Measurements from ENCODE around the gene ADGRV1. TPM values are rescaled to one million over a fixed set of nuclear protein-coding genes. Genes with fewer than 3 reads are reported as not detected.
"Not testable (repeated sequence)": the region's sequence is repeated elsewhere in the genome, so short reads cannot be mapped to it uniquely, and the experiment has no call there.

The ADGRV1 gene
- total RNA-seq, 5 donors from 2014 or later (not counting 1 experiment from before 2014, with no cell fraction given) = 0.68 to 1.6 (median 1.2) TPM; not detected in 1

- no peaks in the 10 kb centered on the region for H3K9me3 ChIP-seq
- CTCF ChIA-PET = interaction anchor here (0.9 to 2.2 kb wide), 2 partner anchors 9 kb away, joined by 3 to 8 read pairs; no protein-coding TSS in a partner anchor
- no peak overlapping the region for H3K27ac Mint-ChIP-seq
- H3K36me3 Mint-ChIP-seq = no peaks in the 10 kb centered on the region
- H3K36me3 ChIP-seq (ENCODE audit: control insufficient read depth in 2 of 2, extremely low read depth in 1 of 2, insufficient read depth in 1 of 2, low read length in 1 of 2) = no peaks in the 10 kb centered on the region
- POLR2A ChIA-PET = no interaction called here
- no peaks in the 10 kb centered on the region for H3K4me1 Mint-ChIP-seq
- WGBS (ENCODE audit: insufficient coverage) = no CpG with 5 or more reads among the region's 2 CpGs
- ATAC-seq (replicated peaks in 1 of 4) (no peak), DNase-seq (no peak)
- H3K9me3 Mint-ChIP-seq = peaks cover 5 to 19% (median 8%) of the 10 kb centered on the region in 3 donors
- H3K4me3 ChIP-seq (ENCODE audit: control insufficient read depth in 1 of 2, extremely low read depth in 1 of 2, low read length in 1 of 2) = no peak overlapping the region
- H3K27ac ChIP-seq (ENCODE audit: low read length) = no peak overlapping the region
- H3K4me3 Mint-ChIP-seq = no peak overlapping the region
- H3K4me1 ChIP-seq (ENCODE audit: control insufficient read depth in 1 of 2, extremely low read depth in 1 of 2, insufficient read depth in 2 of 2, low read length in 2 of 2) = no peaks in the 10 kb centered on the region
- peaks cover 10 to 19% of the 10 kb centered on the region in 2 donors for H3K27me3 Mint-ChIP-seq
- H3K27me3 ChIP-seq (replicated peaks in 1 of 2; ENCODE audit: control insufficient read depth in 2 of 2, extremely low read depth in 1 of 2, insufficient read depth in 2 of 2, low read length in 1 of 2) = peaks cover 0 to 10% of the 10 kb centered on the region in 2 experiments
These were observed 234.6 kb downstream of the ADGRV1 start for GRCh38 chr5:90793183-90793582.

- not testable (repeated sequence) for ATAC-seq (replicated peaks in 1 of 4); H3K36me3 Mint-ChIP-seq
These were observed 238.3 kb downstream of the ADGRV1 start for GRCh38 chr5:90796919-90797318.

GRCh38 chr5:90800082-90800481 is 241.5 kb downstream of the ADGRV1 start:
- H3K4me1 Mint-ChIP-seq; H3K4me3 Mint-ChIP-seq; H3K4me1 ChIP-seq (ENCODE audit: control insufficient read depth in 1 of 2, extremely low read depth in 1 of 2, insufficient read depth in 2 of 2, low read length in 2 of 2); CTCF ChIA-PET; H3K4me3 ChIP-seq (ENCODE audit: control insufficient read depth in 1 of 2, extremely low read depth in 1 of 2, low read length in 1 of 2); H3K27me3 Mint-ChIP-seq; H3K27ac Mint-ChIP-seq; H3K36me3 ChIP-seq (ENCODE audit: control insufficient read depth in 2 of 2, extremely low read depth in 1 of 2, insufficient read depth in 1 of 2, low read length in 1 of 2); POLR2A ChIA-PET; H3K27ac ChIP-seq (ENCODE audit: low read length); H3K9me3 ChIP-seq; ATAC-seq (replicated peaks in 1 of 4); H3K36me3 Mint-ChIP-seq; DNase-seq; H3K27me3 ChIP-seq (replicated peaks in 1 of 2; ENCODE audit: control insufficient read depth in 2 of 2, extremely low read depth in 1 of 2, insufficient read depth in 2 of 2, low read length in 1 of 2): not testable (repeated sequence)
- WGBS (ENCODE audit: insufficient coverage) = no CpG with 5 or more reads among the region's 1 CpG
- peaks cover 5 to 29% (median 17%) of the 10 kb centered on the region in 3 donors for H3K9me3 Mint-ChIP-seq

More at GRCh38 chr5:90796919-90797318, 238.3 kb downstream of the ADGRV1 start:
- H3K36me3 ChIP-seq (ENCODE audit: control insufficient read depth in 2 of 2, extremely low read depth in 1 of 2, insufficient read depth in 1 of 2, low read length in 1 of 2); H3K27ac Mint-ChIP-seq; DNase-seq; POLR2A ChIA-PET; H3K4me1 ChIP-seq (ENCODE audit: control insufficient read depth in 1 of 2, extremely low read depth in 1 of 2, insufficient read depth in 2 of 2, low read length in 2 of 2); H3K4me3 ChIP-seq (ENCODE audit: control insufficient read depth in 1 of 2, extremely low read depth in 1 of 2, low read length in 1 of 2); H3K9me3 ChIP-seq; H3K4me3 Mint-ChIP-seq; H3K27ac ChIP-seq (ENCODE audit: low read length); H3K4me1 Mint-ChIP-seq: not testable (repeated sequence)
- H3K27me3 ChIP-seq (replicated peaks in 1 of 2; ENCODE audit: control insufficient read depth in 2 of 2, extremely low read depth in 1 of 2, insufficient read depth in 2 of 2, low read length in 1 of 2) = peaks cover 0 to 10% of the 10 kb centered on the region in 2 experiments
- Mint-ChIP-seq H3K27me3 (peaks cover 4 to 15% of the 10 kb centered on the region in 2 donors), H3K9me3 (peaks cover 5 to 29% (median 17%) of the 10 kb centered on the region in 3 donors)
- CTCF ChIA-PET = interaction anchor here in 1 of 2 donors (0.7 kb wide), 1 partner anchor 305 kb away, joined by 3 read pairs; no protein-coding TSS in a partner anchor
- 40% methylated on average over 1 of the region's 2 CpGs for WGBS (ENCODE audit: insufficient coverage)

- H3K27me3 ChIP-seq (replicated peaks in 1 of 2; ENCODE audit: control insufficient read depth in 2 of 2, extremely low read depth in 1 of 2, insufficient read depth in 2 of 2, low read length in 1 of 2); H3K4me1 ChIP-seq (ENCODE audit: control insufficient read depth in 1 of 2, extremely low read depth in 1 of 2, insufficient read depth in 2 of 2, low read length in 2 of 2); H3K36me3 ChIP-seq (ENCODE audit: control insufficient read depth in 2 of 2, extremely low read depth in 1 of 2, insufficient read depth in 1 of 2, low read length in 1 of 2); H3K27ac Mint-ChIP-seq; POLR2A ChIA-PET; H3K9me3 ChIP-seq; H3K27me3 Mint-ChIP-seq; H3K36me3 Mint-ChIP-seq; H3K4me3 Mint-ChIP-seq; ATAC-seq (replicated peaks in 1 of 4); H3K27ac ChIP-seq (ENCODE audit: low read length); H3K4me1 Mint-ChIP-seq; DNase-seq; H3K4me3 ChIP-seq (ENCODE audit: control insufficient read depth in 1 of 2, extremely low read depth in 1 of 2, low read length in 1 of 2): not testable (repeated sequence)
- H3K9me3 Mint-ChIP-seq = peaks cover 5 to 29% (median 17%) of the 10 kb centered on the region in 3 donors
- CTCF ChIA-PET = interaction anchor here in 1 of 2 donors (0.6 kb wide), 1 partner anchor 327 kb away, joined by 4 read pairs; no protein-coding TSS in a partner anchor
- no CpG with 5 or more reads among the region's 3 CpGs for WGBS (ENCODE audit: insufficient coverage)
These were observed 241.9 kb downstream of the ADGRV1 start for GRCh38 chr5:90800515-90800914.

- H3K9me3 ChIP-seq = no peaks in the 10 kb centered on the region
- no peaks in the 10 kb centered on the region for H3K4me1 Mint-ChIP-seq
- H3K36me3 Mint-ChIP-seq = no peaks in the 10 kb centered on the region
- DNase-seq (peak in 2 of 35 experiments; percentile 3 to 18), ATAC-seq (replicated peaks in 1 of 4) (peak in 1 of 4 experiments; percentile 43)
- H3K36me3 ChIP-seq (ENCODE audit: control insufficient read depth in 2 of 2, extremely low read depth in 1 of 2, insufficient read depth in 1 of 2, low read length in 1 of 2) = no peaks in the 10 kb centered on the region
- peaks cover 0 to 4% of the 10 kb centered on the region in 2 donors for H3K27me3 Mint-ChIP-seq
- no peaks in the 10 kb centered on the region for H3K4me1 ChIP-seq (ENCODE audit: control insufficient read depth in 1 of 2, extremely low read depth in 1 of 2, insufficient read depth in 2 of 2, low read length in 2 of 2)
- H3K4me3 Mint-ChIP-seq = no peak overlapping the region
- H3K4me3 ChIP-seq (ENCODE audit: control insufficient read depth in 1 of 2, extremely low read depth in 1 of 2, low read length in 1 of 2) = no peak overlapping the region
- WGBS (ENCODE audit: insufficient coverage) = 6% methylated on average over 2 of the region's 6 CpGs
- H3K27me3 ChIP-seq (replicated peaks in 1 of 2; ENCODE audit: control insufficient read depth in 2 of 2, extremely low read depth in 1 of 2, insufficient read depth in 2 of 2, low read length in 1 of 2) = no peaks in the 10 kb centered on the region
- POLR2A ChIA-PET = no interaction called here
- H3K27ac ChIP-seq (ENCODE audit: low read length) = no peak overlapping the region
- CTCF ChIA-PET = interaction anchor here (0.9 to 1.5 kb wide), 5 partner anchors 9 to 617 kb away, joined by 3 to 9 read pairs (median 3); no protein-coding TSS in a partner anchor
- peaks cover 0 to 15% (median 11%) of the 10 kb centered on the region in 3 donors for H3K9me3 Mint-ChIP-seq
- no peak overlapping the region for H3K27ac Mint-ChIP-seq
These were observed 244.1 kb downstream of the ADGRV1 start for GRCh38 chr5:90802474-90803317.

- DNase-seq (no peak), ATAC-seq (replicated peaks in 1 of 4) (no peak)
- Mint-ChIP-seq H3K27ac (no peak overlapping the region), H3K27me3 (peaks cover 0 to 3% of the 10 kb centered on the region in 2 donors), H3K36me3 (no peaks in the 10 kb centered on the region), H3K9me3 (peaks cover 0 to 9% (median 9%) of the 10 kb centered on the region in 3 donors), H3K4me3 (no peak overlapping the region), H3K4me1 (no peaks in the 10 kb centered on the region)
- H3K4me1 ChIP-seq (ENCODE audit: control insufficient read depth in 1 of 2, extremely low read depth in 1 of 2, insufficient read depth in 2 of 2, low read length in 2 of 2) = no peaks in the 10 kb centered on the region
- POLR2A ChIA-PET = no interaction called here
- CTCF ChIA-PET = interaction anchor here (1.0 to 1.5 kb wide), 4 partner anchors 381 to 616 kb away, joined by 3 to 9 read pairs (median 4); no protein-coding TSS in a partner anchor
- H3K4me3 ChIP-seq (ENCODE audit: control insufficient read depth in 1 of 2, extremely low read depth in 1 of 2, low read length in 1 of 2) = no peak overlapping the region
- no peaks in the 10 kb centered on the region for H3K27me3 ChIP-seq (replicated peaks in 1 of 2; ENCODE audit: control insufficient read depth in 2 of 2, extremely low read depth in 1 of 2, insufficient read depth in 2 of 2, low read length in 1 of 2)
- no peaks in the 10 kb centered on the region for H3K36me3 ChIP-seq (ENCODE audit: control insufficient read depth in 2 of 2, extremely low read depth in 1 of 2, insufficient read depth in 1 of 2, low read length in 1 of 2)
- H3K9me3 ChIP-seq = no peaks in the 10 kb centered on the region
- no peak overlapping the region for H3K27ac ChIP-seq (ENCODE audit: low read length)
- no CpG with 5 or more reads among the region's 4 CpGs for WGBS (ENCODE audit: insufficient coverage)
These were observed 244.8 kb downstream of the ADGRV1 start for GRCh38 chr5:90803381-90803780.
